ENCODE results near the gene ERC2. TPM values are rescaled to one million over a fixed set of nuclear protein-coding genes. Genes with fewer than 3 reads are reported as not detected.

The ERC2 gene
- total and polyA plus RNA-seq, 8 donors: 1.2 to 4.8 (median 2.3) TPM

DNA sequence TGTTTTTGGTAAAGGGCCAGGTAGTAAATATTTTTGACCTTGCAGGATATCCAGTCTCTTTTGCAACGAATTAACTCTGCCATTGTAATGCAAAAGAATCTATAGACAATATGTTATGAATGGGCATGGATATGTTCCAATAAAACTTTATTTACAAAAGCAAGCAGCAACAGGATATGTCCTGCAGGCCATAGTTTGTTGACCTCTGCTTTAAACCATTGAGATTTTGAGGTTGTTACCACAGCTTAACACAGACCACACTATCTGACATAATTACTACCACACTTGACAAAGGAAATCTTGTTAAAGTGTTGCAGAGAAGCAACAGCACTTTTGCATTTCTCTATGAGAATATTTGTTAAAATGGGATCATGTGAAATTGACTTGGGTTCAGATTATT, 349.3 kb downstream of the ERC2 start:
- no peak overlapping the region for H3K27ac ChIP-seq
- intact Hi-C loops (cut with DNase I): no loop called here
- no peaks in the 10 kb centered on the region for H3K36me3 ChIP-seq
- TF ChIP-seq, protein P1, sequence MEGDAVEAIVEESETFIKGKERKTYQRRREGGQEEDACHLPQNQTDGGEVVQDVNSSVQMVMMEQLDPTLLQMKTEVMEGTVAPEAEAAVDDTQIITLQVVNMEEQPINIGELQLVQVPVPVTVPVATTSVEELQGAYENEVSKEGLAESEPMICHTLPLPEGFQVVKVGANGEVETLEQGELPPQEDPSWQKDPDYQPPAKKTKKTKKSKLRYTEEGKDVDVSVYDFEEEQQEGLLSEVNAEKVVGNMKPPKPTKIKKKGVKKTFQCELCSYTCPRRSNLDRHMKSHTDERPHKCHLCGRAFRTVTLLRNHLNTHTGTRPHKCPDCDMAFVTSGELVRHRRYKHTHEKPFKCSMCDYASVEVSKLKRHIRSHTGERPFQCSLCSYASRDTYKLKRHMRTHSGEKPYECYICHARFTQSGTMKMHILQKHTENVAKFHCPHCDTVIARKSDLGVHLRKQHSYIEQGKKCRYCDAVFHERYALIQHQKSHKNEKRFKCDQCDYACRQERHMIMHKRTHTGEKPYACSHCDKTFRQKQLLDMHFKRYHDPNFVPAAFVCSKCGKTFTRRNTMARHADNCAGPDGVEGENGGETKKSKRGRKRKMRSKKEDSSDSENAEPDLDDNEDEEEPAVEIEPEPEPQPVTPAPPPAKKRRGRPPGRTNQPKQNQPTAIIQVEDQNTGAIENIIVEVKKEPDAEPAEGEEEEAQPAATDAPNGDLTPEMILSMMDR (IDR thresholded peaks at IDR 0.05): no peak
- no peaks in the 10 kb centered on the region for H3K9me3 ChIP-seq
- DNase-seq: no peak
- H3K4me3 ChIP-seq: no peak overlapping the region
- H3K27me3 ChIP-seq: no peaks in the 10 kb centered on the region
- no peaks in the 10 kb centered on the region for H3K4me1 ChIP-seq
- no peak for ATAC-seq
- no peak for FAIRE-seq
- 26 to 33% methylated on average over 1 of the region's 1 CpG for WGBS, 2 donors

DNA sequence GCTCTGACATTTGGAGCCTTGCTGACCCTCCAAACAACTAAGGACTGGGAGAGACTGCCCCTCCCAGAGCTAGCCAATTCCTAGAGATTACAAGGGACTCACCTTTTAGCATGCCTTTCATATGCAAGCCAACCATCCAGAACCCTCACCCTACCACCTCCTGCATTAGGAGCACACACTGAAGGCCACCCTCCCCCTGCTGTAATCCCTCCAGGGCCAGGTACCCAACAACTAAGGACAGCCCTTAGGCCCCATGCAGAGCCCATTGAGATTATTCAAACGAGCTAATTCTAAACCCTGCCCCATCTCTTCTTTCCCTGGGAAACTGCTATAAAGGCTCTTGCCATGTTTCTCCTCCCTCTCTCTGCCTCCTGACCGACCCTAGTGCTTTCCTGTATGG, 352.6 kb downstream of the ERC2 start:
- no peaks in the 10 kb centered on the region for H3K4me1 ChIP-seq
- no peak for FAIRE-seq
- DNase-seq: no peak
- no peak for ATAC-seq
- WGBS, 2 donors: 42 to 49% methylated on average over 2 of the region's 2 CpGs
- H3K36me3 ChIP-seq: no peaks in the 10 kb centered on the region
- H3K9me3 ChIP-seq: no peaks in the 10 kb centered on the region
- H3K4me3 ChIP-seq: no peak overlapping the region
- TF ChIP-seq, protein P1 (IDR thresholded peaks at IDR 0.05): no peak
- intact Hi-C loops (cut with DNase I): no loop called here
- no peaks in the 10 kb centered on the region for H3K27me3 ChIP-seq
- H3K27ac ChIP-seq: no peak overlapping the region

DNA sequence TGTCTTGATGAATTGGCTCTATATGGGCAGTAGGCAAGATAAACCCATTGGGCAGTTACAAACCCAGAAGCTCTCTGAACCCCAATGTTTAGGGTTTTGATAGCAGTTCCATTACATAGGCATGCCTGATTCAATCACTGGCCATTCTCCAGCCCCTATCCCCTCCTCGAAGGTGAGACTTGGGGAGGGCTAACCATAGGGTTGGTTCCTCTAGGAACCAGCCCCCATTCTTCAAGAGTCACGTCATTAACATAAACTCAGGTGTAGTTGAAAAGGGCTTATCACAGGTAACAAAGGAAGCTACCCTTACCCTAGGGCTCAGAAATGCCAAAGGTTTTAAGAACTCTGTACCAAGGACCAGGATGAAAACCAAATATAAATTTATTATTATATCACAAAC, 353.1 kb downstream of the ERC2 start:
- Histone ChIP-seq H3K27me3 (no peaks in the 10 kb centered on the region), H3K4me1 (no peaks in the 10 kb centered on the region), H3K36me3 (no peaks in the 10 kb centered on the region), H3K9me3 (no peaks in the 10 kb centered on the region), H3K27ac (no peak overlapping the region), H3K4me3 (no peak overlapping the region)
- no peak for ATAC-seq
- FAIRE-seq: no peak
- intact Hi-C loops (cut with DNase I): no loop called here
- DNase-seq: no peak
- WGBS, 2 donors: 71 to 76% methylated on average over 2 of the region's 2 CpGs
- TF ChIP-seq, protein P1 (IDR thresholded peaks at IDR 0.05): no peak

DNA sequence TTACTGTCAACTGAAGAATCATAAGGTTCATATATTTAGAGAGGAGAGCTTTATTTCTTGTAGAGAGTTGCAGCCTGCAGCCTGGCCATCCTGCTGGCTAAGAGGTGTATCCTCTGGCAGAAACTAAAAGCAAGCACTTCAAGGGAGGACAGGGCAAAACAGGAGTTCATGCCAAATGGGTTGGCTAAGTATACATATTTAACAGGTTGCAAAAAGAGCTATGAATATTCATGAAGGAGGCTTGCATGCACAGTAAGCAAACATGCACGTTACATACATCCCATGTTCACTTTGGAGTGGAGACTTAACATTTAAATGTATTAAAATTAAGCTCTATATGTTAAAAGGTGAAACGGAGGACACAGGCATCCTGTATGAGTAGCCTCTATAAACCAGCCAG, 354.4 kb downstream of the ERC2 start:
- intact Hi-C loops (cut with DNase I): no loop called here
- ATAC-seq: no peak
- Histone ChIP-seq H3K27me3 (no peaks in the 10 kb centered on the region), H3K9me3 (no peaks in the 10 kb centered on the region), H3K4me3 (no peak overlapping the region), H3K4me1 (no peaks in the 10 kb centered on the region), H3K36me3 (no peaks in the 10 kb centered on the region), H3K27ac (no peak overlapping the region)
- DNase-seq: no peak
- TF ChIP-seq, protein P1 (IDR thresholded peaks at IDR 0.05): no peak
- FAIRE-seq: no peak
- WGBS, 2 donors: 80 to 84% methylated on average over 2 of the region's 2 CpGs

DNA sequence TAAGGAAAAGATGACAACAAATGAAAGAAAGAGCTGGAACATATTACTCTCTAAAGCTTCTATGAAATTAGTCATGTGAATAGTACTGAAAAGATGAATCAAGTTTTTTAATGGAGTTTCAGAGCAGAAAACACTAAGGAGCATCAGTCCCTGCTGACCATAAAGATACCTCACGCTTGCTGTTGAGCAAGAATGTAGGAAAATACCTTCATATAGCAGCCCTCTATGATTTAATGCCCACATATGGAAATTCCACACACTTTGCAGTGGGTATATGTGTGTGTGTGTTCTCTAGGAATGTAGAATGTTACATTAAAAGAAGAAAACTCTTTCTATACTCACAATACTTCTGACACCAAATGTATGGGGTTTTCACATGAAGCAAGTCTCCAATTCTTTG, 355.0 kb downstream of the ERC2 start:
- H3K4me3 ChIP-seq: no peak overlapping the region
- ATAC-seq: no peak
- no peak overlapping the region for H3K27ac ChIP-seq
- TF ChIP-seq, protein P1 (IDR thresholded peaks at IDR 0.05): no peak
- H3K36me3 ChIP-seq: no peaks in the 10 kb centered on the region
- WGBS, 2 donors: 84 to 91% methylated on average over 1 of the region's 1 CpG
- H3K27me3 ChIP-seq: no peaks in the 10 kb centered on the region
- intact Hi-C loops (cut with DNase I): no loop called here
- no peak for FAIRE-seq
- no peaks in the 10 kb centered on the region for H3K4me1 ChIP-seq
- no peaks in the 10 kb centered on the region for H3K9me3 ChIP-seq
- no peak for DNase-seq
